Keratinocyte (primary cell): Measurements from ENCODE around the gene SLC39A3. TPM values are rescaled to one million over a fixed set of nuclear protein-coding genes. Genes with fewer than 3 reads are reported as not detected.

Source experiments
- DNase-seq: peaks from one replicate; pipeline ENCODE4 v3.0.0-alpha.2; 2011; ENCODE audit warnings: low read depth, missing footprints, low spot score
- FAIRE-seq: peaks from 2 replicates; lab custom pipeline; 2011; peaks lifted over from hg19 to GRCh38; lab: Jason Lieb, UNC
- H2AFZ ChIP-seq: 2 replicates; pipeline ENCODE4 v1.6.0; 2012; ENCODE audit warnings: low read length, control low read depth, inconsistent platforms; ENCODE audit not compliant: control insufficient read depth
- H3K27ac ChIP-seq: 2 replicates; pipeline ENCODE4 v1.5.1; 2011; ENCODE audit warnings: low read length; ENCODE audit not compliant: control insufficient read depth, insufficient read depth
- H3K27me3 ChIP-seq: 3 replicates; pipeline ENCODE4 v1.6.0; 2011; ENCODE audit warnings: low read length; ENCODE audit not compliant: control insufficient read depth, insufficient read depth; ENCODE audit errors: extremely low read depth
- H3K36me3 ChIP-seq, 2 experiments: 2 replicates in 1 of 2; 3 replicates in 1 of 2; pipeline ENCODE4 v1.5.1; 2011; ENCODE audit warnings: low read length in 2 of 2, mild to moderate bottlenecking in 1 of 2; ENCODE audit not compliant: control insufficient read depth in 2 of 2, insufficient read depth in 2 of 2; ENCODE audit errors: extremely low read depth in 1 of 2
- H3K4me1 ChIP-seq: 3 replicates; pipeline ENCODE4 v1.5.1; 2011; ENCODE audit warnings: low read length; ENCODE audit not compliant: control insufficient read depth, insufficient read depth; ENCODE audit errors: extremely low read depth
- H3K4me2 ChIP-seq: 3 replicates; pipeline ENCODE4 v1.6.0; 2011; ENCODE audit warnings: low read depth, low read length; ENCODE audit not compliant: control insufficient read depth, insufficient read depth; ENCODE audit errors: extremely low read depth
- H3K4me3 ChIP-seq, 3 experiments: fragments of 200-600 bp in 1 of 3; sonication (generic) in 1 of 3; 2 replicates in 2 of 3; 3 replicates in 1 of 3; pipeline ENCODE4 v1.5.1; 2011 to 2016; ENCODE audit warnings: low read length in 3 of 3, mild to moderate bottlenecking in 3 of 3, control low read depth in 2 of 3, inconsistent platforms in 1 of 3, low read depth in 1 of 3, mixed read lengths in 1 of 3, mixed run types in 1 of 3, moderate library complexity in 1 of 3; ENCODE audit not compliant: control insufficient read depth in 2 of 3, insufficient read depth in 2 of 3; ENCODE audit errors: extremely low read depth in 1 of 3
- H3K79me2 ChIP-seq: 2 replicates; pipeline ENCODE4 v1.6.0; 2012; ENCODE audit warnings: low read length; ENCODE audit not compliant: control insufficient read depth, insufficient read depth
- H3K9ac ChIP-seq: 3 replicates; pipeline ENCODE4 v1.6.0; 2011; ENCODE audit warnings: low read length; ENCODE audit not compliant: control insufficient read depth, insufficient read depth; ENCODE audit errors: extremely low read depth
- H3K9me1 ChIP-seq: 3 replicates; pipeline ENCODE4 v1.6.0; 2011; ENCODE audit warnings: low read length; ENCODE audit not compliant: control insufficient read depth, insufficient read depth; ENCODE audit errors: extremely low read depth
- H3K9me3 ChIP-seq: 2 replicates; pipeline ENCODE4 v1.5.1; 2012; ENCODE audit warnings: low read depth, low read length; ENCODE audit not compliant: control insufficient read depth
- H4K20me1 ChIP-seq: 3 replicates; pipeline ENCODE4 v1.6.0; 2011; ENCODE audit warnings: low read length; ENCODE audit not compliant: control insufficient read depth, insufficient read depth; ENCODE audit errors: extremely low read depth
- EZH2 ChIP-seq: IDR thresholded peaks from one replicate; pipeline ENCODE4 v1.6.1; 2012; ENCODE audit warnings: inconsistent platforms, mild to moderate bottlenecking, low read length, moderate library complexity
- dilution Hi-C: fragments of 300-500 bp; cut with MboI; formaldehyde crosslinking; loops from one replicate; pipeline ENCODE4 v1.7.0; 2020; ENCODE audit warnings: low sequenced_read_pairs; ENCODE audit not compliant: extremely low pct_ligation_motif_present
- polyA plus RNA-seq, 5 experiments: library from polyadenylated mRNA; depleted of rRNA in 3 of 5; stranded (reverse) in 3 of 5; stranded (forward) in 1 of 5; unstranded in 1 of 5; fragments of >200 nt; gene quantifications; 1 replicate in 1 of 5; 2 replicates in 3 of 5; 3 replicates in 1 of 5; pipeline versions ENCODE4 v1.2.1 to v1.2.3, GENCODE V29; 2011 to 2012; ENCODE audit warnings: missing spikeins in 2 of 5, low read depth in 1 of 5, low replicate concordance in 1 of 5
- TF ChIP-seq, protein P1 (sequence below), 3 experiments: IDR thresholded peaks in 1 of 3; conservative IDR thresholded peaks in 1 of 3; optimal IDR thresholded peaks in 1 of 3; 2 replicates in 2 of 3; 3 replicates in 1 of 3; pipeline versions ENCODE3 to v1.5.1; 2011; ENCODE audit warnings: low read length in 3 of 3, mild to moderate bottlenecking in 3 of 3, moderate library complexity in 2 of 3, control low read depth in 1 of 3, inconsistent platforms in 1 of 3; ENCODE audit not compliant: insufficient read depth in 2 of 3; ENCODE audit errors: extremely low read depth in 1 of 3

SLC39A3 gene
- polyA plus RNA-seq, 1 donor (not counting 4 experiments of a cell fraction or from before 2014, with no cell fraction given), result 26.2 TPM

DNA sequence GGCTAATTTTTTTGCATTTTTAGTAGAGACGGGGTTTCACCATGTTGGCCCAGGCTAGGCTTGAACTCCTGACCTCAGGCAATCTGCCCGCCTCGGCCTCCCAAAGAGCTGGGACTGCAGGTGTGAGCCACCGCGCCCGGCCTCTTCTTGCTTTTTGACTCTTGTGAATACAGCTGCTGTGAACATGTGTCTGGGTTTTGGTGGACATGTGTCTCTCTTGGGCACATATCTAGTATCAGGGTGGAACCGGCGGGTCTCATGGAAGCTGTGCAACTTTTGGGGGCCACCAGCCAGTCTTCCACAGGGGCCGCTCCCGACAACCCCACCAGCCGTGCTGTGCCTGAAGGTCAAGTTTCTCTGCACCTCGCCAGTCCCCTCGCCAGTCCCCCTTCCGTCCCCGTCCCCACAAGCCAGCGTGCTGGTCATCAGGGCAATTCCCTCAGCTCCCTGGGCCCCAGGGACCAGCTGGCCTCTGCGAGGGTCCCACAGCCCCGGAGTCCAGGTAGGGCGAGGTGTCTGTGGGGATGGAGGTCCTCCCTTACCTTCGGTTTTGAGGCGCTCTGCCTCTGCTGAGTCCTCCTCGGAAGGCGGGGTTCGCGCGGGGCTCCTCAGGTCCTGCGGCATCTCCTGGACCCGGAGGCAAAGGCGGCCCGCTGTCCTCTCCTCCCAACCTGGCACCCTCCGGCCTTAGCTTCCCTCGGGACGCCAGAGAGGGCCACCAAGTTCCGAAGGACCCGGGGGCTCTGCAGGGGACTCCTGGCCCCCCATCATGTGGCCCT lies 27.0 kb upstream of the SLC39A3 start:
- Histone ChIP-seq H3K79me2 (peaks cover 42% of the 10 kb centered on the region), H3K9me1 (no peaks in the 10 kb centered on the region), H2AFZ (no peak overlapping the region), H3K4me1 (no peaks in the 10 kb centered on the region), H3K4me3 (no peak overlapping the region), H3K27me3 (no peaks in the 10 kb centered on the region), H3K9ac (no peak overlapping the region), H3K36me3 (peaks cover 32 to 34% of the 10 kb centered on the region in 2 experiments), H3K4me2 (no peak overlapping the region), H3K27ac (no peak overlapping the region), H3K9me3 (no peaks in the 10 kb centered on the region), H4K20me1 (peaks cover 8% of the 10 kb centered on the region)
- TF ChIP-seq, protein P1, sequence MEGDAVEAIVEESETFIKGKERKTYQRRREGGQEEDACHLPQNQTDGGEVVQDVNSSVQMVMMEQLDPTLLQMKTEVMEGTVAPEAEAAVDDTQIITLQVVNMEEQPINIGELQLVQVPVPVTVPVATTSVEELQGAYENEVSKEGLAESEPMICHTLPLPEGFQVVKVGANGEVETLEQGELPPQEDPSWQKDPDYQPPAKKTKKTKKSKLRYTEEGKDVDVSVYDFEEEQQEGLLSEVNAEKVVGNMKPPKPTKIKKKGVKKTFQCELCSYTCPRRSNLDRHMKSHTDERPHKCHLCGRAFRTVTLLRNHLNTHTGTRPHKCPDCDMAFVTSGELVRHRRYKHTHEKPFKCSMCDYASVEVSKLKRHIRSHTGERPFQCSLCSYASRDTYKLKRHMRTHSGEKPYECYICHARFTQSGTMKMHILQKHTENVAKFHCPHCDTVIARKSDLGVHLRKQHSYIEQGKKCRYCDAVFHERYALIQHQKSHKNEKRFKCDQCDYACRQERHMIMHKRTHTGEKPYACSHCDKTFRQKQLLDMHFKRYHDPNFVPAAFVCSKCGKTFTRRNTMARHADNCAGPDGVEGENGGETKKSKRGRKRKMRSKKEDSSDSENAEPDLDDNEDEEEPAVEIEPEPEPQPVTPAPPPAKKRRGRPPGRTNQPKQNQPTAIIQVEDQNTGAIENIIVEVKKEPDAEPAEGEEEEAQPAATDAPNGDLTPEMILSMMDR (optimal IDR thresholded peaks at IDR 0.05 in 1 of 3, IDR thresholded peaks at IDR 0.05 in 1 of 3, conservative IDR thresholded peaks at IDR 0.05 in 1 of 3; ENCODE audit: extremely low read depth in 1 of 3, insufficient read depth in 2 of 3, low read length in 3 of 3), result no peak
- no peak for TF ChIP-seq EZH2
- DNase-seq (no peak), FAIRE-seq (no peak)
- dilution Hi-C loops, result no loop called here

DNA sequence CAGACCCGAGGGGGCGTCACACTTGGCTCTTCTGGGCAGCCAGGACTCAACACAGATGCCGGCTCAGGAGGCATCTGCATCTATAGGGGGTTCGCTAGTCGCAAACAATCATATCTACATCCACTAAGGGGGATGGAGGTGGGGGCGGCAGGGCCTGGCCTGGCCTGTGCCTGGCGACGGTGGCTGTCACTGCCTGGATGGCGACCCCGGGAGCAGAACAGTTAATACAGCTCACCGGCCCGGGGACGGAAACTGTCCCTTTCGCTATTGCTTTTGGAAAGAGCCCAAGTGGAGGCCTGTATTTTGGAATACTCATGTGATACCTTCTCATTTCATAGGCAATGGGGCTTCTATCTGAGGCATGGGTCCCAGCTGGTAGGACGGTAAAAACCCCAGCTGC lies 25.6 kb upstream of the SLC39A3 start:
- peaks cover 3% of the 10 kb centered on the region for H4K20me1 ChIP-seq
- H3K27ac ChIP-seq, result no peak overlapping the region
- H3K27me3 ChIP-seq, result no peaks in the 10 kb centered on the region
- dilution Hi-C loops, result no loop called here
- no peaks in the 10 kb centered on the region for H3K9me1 ChIP-seq
- no peak overlapping the region for H3K4me3 ChIP-seq
- no peak overlapping the region for H2AFZ ChIP-seq
- no peak overlapping the region for H3K9ac ChIP-seq
- DNase-seq (no peak), FAIRE-seq (no peak)
- peaks cover 29% of the 10 kb centered on the region for H3K79me2 ChIP-seq
- no peak for TF ChIP-seq EZH2
- TF ChIP-seq, protein P1 (optimal IDR thresholded peaks at IDR 0.05 in 1 of 3, IDR thresholded peaks at IDR 0.05 in 1 of 3, conservative IDR thresholded peaks at IDR 0.05 in 1 of 3; ENCODE audit: extremely low read depth in 1 of 3, insufficient read depth in 2 of 3, low read length in 3 of 3), result no peak
- no peaks in the 10 kb centered on the region for H3K4me1 ChIP-seq
- H3K9me3 ChIP-seq, result no peaks in the 10 kb centered on the region
- peaks cover 34 to 40% of the 10 kb centered on the region in 2 experiments for H3K36me3 ChIP-seq
- H3K4me2 ChIP-seq, result no peak overlapping the region
